GM03348 (cell line): ENCODE results near the gene NCK2.
"Not testable (repeated sequence)": the region's sequence is repeated elsewhere in the genome, so short reads cannot be mapped to it uniquely, and the experiment has no call there.

ENCODE experiments used
- DNase-seq: peaks from one replicate; pipeline ENCODE4 v3.0.0; 2012; ENCODE audit warnings: low spot score

Gene NCK2

GRCh38 chr2:105756435-105756834 is 11.7 kb downstream of the NCK2 start:
- DNase-seq = no peak

GRCh38 chr2:105756865-105757264 is 12.2 kb downstream of the NCK2 start:
- DNase-seq = not testable (repeated sequence)

- DNase-seq = no peak
Observed at GRCh38 chr2:105757433-105757832, 12.7 kb downstream of the NCK2 start.

GRCh38 chr2:105760191-105760590 is 15.5 kb downstream of the NCK2 start:
- no peak for DNase-seq

GRCh38 chr2:105760639-105761337 is 16.1 kb downstream of the NCK2 start:
- no peak for DNase-seq

GRCh38 chr2:105761931-105762515 is 17.3 kb downstream of the NCK2 start:
- no peak for DNase-seq

- no peak for DNase-seq
Observed at GRCh38 chr2:105763076-105763475, 18.4 kb downstream of the NCK2 start.

- DNase-seq = no peak
Observed at GRCh38 chr2:105764059-105764458, 19.3 kb downstream of the NCK2 start.

- DNase-seq = no peak
Observed at GRCh38 chr2:105765415-105766299, 20.9 kb downstream of the NCK2 start.

- DNase-seq = no peak
Observed at GRCh38 chr2:105766300-105766866, 21.7 kb downstream of the NCK2 start.

GRCh38 chr2:105768176-105768575 is 23.5 kb downstream of the NCK2 start:
- DNase-seq = no peak

- no peak for DNase-seq
Observed at GRCh38 chr2:105768961-105769452, 24.3 kb downstream of the NCK2 start.

- no peak for DNase-seq
Observed at GRCh38 chr2:105769504-105769903, 24.8 kb downstream of the NCK2 start.

GRCh38 chr2:105770149-105770548 is 25.4 kb downstream of the NCK2 start:
- DNase-seq = no peak

- DNase-seq = not testable (repeated sequence)
Observed at GRCh38 chr2:105771291-105771690, 26.6 kb downstream of the NCK2 start.

- no peak for DNase-seq
Observed at GRCh38 chr2:105771836-105772235, 27.1 kb downstream of the NCK2 start.

- no peak for DNase-seq
Observed at GRCh38 chr2:105772362-105772761, 27.6 kb downstream of the NCK2 start.

- DNase-seq = no peak
Observed at GRCh38 chr2:105773568-105773967, 28.9 kb downstream of the NCK2 start.

GRCh38 chr2:105774781-105775337 is 30.1 kb downstream of the NCK2 start:
- DNase-seq = no peak

GRCh38 chr2:105775809-105776559 is 31.3 kb downstream of the NCK2 start:
- no peak for DNase-seq

GRCh38 chr2:105776560-105776928 is 31.8 kb downstream of the NCK2 start:
- no peak for DNase-seq
